Measurements from ENCODE around the gene UBE2C.
"Not testable (repeated sequence)": the region's sequence is repeated elsewhere in the genome, so short reads cannot be mapped to it uniquely, and the experiment has no call there.

Gene UBE2C

DNA sequence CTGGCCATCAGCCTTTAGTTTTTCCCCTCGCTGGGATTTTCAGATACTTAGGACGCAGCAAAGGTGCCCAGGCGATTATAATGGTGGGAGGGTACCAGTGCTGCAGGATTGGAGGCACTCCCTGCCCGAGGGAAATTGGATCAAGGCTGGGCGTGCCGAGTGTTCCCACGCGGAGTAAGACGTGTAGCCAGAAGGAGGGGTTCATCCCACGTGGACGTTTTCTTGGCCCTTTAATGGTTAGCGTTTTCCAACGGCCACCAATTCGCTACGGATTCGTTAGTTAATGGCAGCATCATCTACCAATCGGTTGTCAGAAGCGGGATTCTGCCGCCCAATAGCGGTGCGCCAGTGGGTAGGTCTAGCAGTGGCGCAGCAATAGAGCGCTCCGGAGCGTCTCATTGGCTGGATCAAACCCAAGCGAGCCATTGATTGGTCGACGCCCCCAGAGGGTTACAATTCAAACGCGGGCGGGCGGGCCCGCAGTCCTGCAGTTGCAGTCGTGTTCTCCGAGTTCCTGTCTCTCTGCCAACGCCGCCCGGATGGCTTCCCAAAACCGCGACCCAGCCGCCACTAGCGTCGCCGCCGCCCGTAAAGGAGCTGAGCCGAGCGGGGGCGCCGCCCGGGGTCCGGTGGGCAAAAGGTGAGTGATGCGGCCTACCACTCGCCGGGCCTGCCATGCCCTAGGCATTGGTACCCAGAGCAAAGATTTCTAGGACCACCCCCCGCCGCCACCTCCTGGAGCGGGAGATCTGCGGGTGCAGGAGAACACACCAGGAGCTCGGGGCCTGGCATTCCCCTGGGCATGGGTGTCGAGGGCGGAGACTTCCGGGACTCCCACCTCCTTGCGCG lies at the start of gene UBE2C:
UBE2C (plus strand) TSS at position 488 of the 849 bp plus-strand sequence; CDS start at position 540, 52 bp downstream.
- Histone ChIP-seq H3F3A (ENCODE audit: insufficient read depth) (peaks cover 22% of the 10 kb centered on the region), H3K79me2 (ENCODE audit: insufficient read depth, low read length) (peaks cover 19% of the 10 kb centered on the region), H3K27ac (ENCODE audit: low read depth, low read length) (peak within 1 kb of the TSS; percentile 81), H3K36me3 (ENCODE audit: low read length) (peaks cover 24% of the 10 kb centered on the region), H3K27me3 (ENCODE audit: low read length) (no peaks in the 10 kb centered on the region), H3K9ac (ENCODE audit: low read length) (peak within 1 kb of the TSS; percentile 95), H3K9me3 (ENCODE audit: insufficient read depth, low read length) (no peaks in the 10 kb centered on the region), H4K20me1 (ENCODE audit: low read depth, low read length) (no peaks in the 10 kb centered on the region), H3K4me3 (ENCODE audit: insufficient read depth, low read length, poor library complexity, severe bottlenecking) (peak within 1 kb of the TSS; percentile 88), H2AFZ (ENCODE audit: low read depth, low read length, severe bottlenecking) (peak within 1 kb of the TSS; percentile 70), H3K9me2 (replicated peaks; ENCODE audit: insufficient read depth, low read length) (no peaks in the 10 kb centered on the region), H3K4me2 (ENCODE audit: low read depth, low read length, poor library complexity, severe bottlenecking) (peak within 1 kb of the TSS; percentile 73)
- TF ChIP-seq, protein P1, sequence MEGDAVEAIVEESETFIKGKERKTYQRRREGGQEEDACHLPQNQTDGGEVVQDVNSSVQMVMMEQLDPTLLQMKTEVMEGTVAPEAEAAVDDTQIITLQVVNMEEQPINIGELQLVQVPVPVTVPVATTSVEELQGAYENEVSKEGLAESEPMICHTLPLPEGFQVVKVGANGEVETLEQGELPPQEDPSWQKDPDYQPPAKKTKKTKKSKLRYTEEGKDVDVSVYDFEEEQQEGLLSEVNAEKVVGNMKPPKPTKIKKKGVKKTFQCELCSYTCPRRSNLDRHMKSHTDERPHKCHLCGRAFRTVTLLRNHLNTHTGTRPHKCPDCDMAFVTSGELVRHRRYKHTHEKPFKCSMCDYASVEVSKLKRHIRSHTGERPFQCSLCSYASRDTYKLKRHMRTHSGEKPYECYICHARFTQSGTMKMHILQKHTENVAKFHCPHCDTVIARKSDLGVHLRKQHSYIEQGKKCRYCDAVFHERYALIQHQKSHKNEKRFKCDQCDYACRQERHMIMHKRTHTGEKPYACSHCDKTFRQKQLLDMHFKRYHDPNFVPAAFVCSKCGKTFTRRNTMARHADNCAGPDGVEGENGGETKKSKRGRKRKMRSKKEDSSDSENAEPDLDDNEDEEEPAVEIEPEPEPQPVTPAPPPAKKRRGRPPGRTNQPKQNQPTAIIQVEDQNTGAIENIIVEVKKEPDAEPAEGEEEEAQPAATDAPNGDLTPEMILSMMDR (IDR thresholded peaks at IDR 0.05; ENCODE audit: insufficient read depth, low read length, poor library complexity, severe bottlenecking) = no peak
- TF ChIP-seq EZH2phosphoT487 (conservative IDR thresholded peaks at IDR 0.05; ENCODE audit: low read length) = no peak

DNA sequence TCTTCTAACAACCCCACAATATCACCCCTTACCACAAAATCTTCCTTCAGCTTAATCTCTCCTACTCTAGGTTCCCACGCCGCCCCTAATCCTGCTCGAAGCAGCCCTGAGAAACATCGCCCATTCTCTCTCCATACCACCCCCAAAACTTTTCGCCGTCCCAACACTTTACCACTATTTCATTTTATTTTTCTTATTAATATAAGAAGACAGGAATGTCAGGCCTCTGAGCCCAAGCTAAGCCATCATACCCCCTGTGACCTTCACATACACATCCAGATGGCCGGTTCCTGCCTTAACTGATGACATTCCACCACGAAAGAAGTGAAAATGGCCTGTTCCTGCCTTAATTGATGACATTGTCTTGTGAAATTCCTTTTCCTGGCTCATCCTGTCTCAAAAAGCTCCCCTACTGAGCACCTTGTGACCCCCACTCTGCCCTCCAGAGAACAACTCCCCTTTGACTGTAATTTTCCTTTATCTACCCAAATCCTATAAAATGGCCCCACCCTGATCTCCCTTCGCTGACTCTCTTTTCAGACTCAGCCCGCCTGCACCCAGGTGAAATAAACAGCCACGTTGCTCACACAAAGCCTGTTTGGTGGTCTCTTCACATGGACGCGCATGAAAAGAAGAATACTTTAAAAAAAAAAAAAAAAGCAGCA lies 47.7 kb upstream of the UBE2C start:
- not testable (repeated sequence) for H2AFZ ChIP-seq (ENCODE audit: low read depth, low read length, severe bottlenecking); H3K4me3 ChIP-seq (ENCODE audit: insufficient read depth, low read length, poor library complexity, severe bottlenecking); H3K4me2 ChIP-seq (ENCODE audit: low read depth, low read length, poor library complexity, severe bottlenecking); H3K9me2 ChIP-seq (replicated peaks; ENCODE audit: insufficient read depth, low read length); H3K27me3 ChIP-seq (ENCODE audit: low read length); H3K9ac ChIP-seq (ENCODE audit: low read length); H3K9me3 ChIP-seq (ENCODE audit: insufficient read depth, low read length); H3K36me3 ChIP-seq (ENCODE audit: low read length); H3F3A ChIP-seq (ENCODE audit: insufficient read depth); H3K79me2 ChIP-seq (ENCODE audit: insufficient read depth, low read length); H3K27ac ChIP-seq (ENCODE audit: low read depth, low read length); H4K20me1 ChIP-seq (ENCODE audit: low read depth, low read length)

DNA sequence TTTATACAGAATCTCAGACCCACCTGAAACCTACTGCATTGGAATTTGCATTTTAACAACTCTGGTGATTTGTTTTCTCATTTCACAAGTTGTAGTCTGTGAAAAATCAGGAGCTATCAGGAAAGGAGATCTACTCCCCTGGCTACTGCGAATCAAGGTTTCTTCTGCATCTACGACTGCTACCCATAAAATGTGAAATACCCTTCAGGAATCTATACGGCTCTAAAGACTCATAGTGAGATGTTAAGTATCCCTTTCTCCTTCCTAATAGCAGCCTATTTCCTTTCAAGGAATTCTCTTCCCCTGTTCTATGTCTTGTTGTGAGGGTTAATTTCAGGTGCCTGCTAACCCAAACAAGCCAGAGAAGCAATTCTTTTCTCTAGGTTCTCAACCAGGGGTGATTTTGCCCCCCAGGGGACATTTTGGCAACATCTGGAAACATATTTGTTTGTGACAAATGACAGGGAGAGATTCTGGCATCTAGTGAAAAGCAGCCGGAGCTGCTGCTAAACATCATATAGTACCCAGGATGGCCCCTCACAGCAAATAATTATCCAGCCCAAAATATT lies 47.1 kb upstream of the UBE2C start:
- Histone ChIP-seq H3K9me3 (ENCODE audit: insufficient read depth, low read length) (no peaks in the 10 kb centered on the region), H2AFZ (ENCODE audit: low read depth, low read length, severe bottlenecking) (no peak overlapping the region), H3K36me3 (ENCODE audit: low read length) (no peaks in the 10 kb centered on the region), H4K20me1 (ENCODE audit: low read depth, low read length) (no peaks in the 10 kb centered on the region), H3K4me3 (ENCODE audit: insufficient read depth, low read length, poor library complexity, severe bottlenecking) (no peak overlapping the region), H3K79me2 (ENCODE audit: insufficient read depth, low read length) (no peaks in the 10 kb centered on the region), H3K4me2 (ENCODE audit: low read depth, low read length, poor library complexity, severe bottlenecking) (no peak overlapping the region), H3K9ac (ENCODE audit: low read length) (no peak overlapping the region), H3F3A (ENCODE audit: insufficient read depth) (no peaks in the 10 kb centered on the region), H3K27ac (ENCODE audit: low read depth, low read length) (no peak overlapping the region), H3K9me2 (replicated peaks; ENCODE audit: insufficient read depth, low read length) (no peaks in the 10 kb centered on the region), H3K27me3 (ENCODE audit: low read length) (no peaks in the 10 kb centered on the region)
- TF ChIP-seq, protein P1 (IDR thresholded peaks at IDR 0.05; ENCODE audit: insufficient read depth, low read length, poor library complexity, severe bottlenecking) = no peak
